ENCODE measurements around the gene TMEM106A. TPM values are rescaled to one million over a fixed set of nuclear protein-coding genes. Genes with fewer than 3 reads are reported as not detected.

The TMEM106A gene
- total and polyA plus RNA-seq, 2 of the 13 experiments (the other 11 are each of a cell fraction or from before 2014, with no cell fraction given) = 16.9 to 35.9 TPM

DNA sequence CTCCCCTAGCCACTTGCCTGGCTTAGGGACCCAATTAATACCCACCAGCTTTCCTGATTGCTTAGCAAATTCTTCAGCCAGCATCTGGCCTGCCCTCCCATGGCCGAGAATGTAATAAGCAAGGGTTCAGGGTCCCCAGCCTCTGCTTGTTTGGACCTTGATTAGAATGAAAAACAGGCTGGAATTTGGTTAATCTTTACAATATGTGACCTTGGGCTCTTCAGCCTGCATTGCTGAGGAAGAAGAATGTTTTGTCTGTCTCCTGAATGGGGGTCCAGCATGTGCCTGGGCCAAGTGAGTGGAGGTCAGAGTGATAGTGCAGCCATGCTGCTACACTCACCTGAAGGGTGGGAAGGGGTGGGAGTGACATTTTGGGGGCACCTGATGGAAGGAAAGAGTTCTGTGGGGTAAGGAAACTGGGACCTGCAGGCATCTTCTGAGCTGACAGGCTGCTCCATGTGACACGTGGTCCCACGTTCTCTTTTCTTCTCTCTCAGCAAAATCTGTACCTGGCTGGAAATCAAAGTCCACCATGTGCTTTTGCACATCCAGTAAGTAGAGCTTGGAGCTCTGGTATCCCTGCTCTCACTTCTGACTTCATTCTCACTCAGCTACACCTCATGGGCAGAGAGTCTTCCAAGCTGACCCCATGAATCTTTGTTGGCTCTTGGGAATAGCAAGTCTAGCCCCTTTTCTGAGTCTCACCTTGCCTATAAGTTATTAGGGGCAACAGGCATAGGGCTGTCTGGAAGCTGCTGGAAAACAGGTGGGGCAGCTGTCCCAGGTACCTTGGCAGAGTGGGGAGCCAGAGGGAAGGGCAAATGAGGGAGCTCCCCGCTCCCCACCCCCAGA is 5.3 kb downstream of the TMEM106A start (continued):
- TF ChIP-seq, protein P1, sequence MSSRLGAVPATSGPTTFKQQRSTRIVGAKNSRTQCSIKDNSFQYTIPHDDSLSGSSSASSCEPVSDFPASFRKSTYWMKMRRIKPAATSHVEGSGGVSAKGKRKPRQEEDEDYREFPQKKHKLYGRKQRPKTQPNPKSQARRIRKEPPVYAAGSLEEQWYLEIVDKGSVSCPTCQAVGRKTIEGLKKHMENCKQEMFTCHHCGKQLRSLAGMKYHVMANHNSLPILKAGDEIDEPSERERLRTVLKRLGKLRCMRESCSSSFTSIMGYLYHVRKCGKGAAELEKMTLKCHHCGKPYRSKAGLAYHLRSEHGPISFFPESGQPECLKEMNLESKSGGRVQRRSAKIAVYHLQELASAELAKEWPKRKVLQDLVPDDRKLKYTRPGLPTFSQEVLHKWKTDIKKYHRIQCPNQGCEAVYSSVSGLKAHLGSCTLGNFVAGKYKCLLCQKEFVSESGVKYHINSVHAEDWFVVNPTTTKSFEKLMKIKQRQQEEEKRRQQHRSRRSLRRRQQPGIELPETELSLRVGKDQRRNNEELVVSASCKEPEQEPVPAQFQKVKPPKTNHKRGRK (CRISPR knock-in tag; IDR thresholded peaks at IDR 0.05) = no peak
- TF ChIP-seq, protein P2, sequence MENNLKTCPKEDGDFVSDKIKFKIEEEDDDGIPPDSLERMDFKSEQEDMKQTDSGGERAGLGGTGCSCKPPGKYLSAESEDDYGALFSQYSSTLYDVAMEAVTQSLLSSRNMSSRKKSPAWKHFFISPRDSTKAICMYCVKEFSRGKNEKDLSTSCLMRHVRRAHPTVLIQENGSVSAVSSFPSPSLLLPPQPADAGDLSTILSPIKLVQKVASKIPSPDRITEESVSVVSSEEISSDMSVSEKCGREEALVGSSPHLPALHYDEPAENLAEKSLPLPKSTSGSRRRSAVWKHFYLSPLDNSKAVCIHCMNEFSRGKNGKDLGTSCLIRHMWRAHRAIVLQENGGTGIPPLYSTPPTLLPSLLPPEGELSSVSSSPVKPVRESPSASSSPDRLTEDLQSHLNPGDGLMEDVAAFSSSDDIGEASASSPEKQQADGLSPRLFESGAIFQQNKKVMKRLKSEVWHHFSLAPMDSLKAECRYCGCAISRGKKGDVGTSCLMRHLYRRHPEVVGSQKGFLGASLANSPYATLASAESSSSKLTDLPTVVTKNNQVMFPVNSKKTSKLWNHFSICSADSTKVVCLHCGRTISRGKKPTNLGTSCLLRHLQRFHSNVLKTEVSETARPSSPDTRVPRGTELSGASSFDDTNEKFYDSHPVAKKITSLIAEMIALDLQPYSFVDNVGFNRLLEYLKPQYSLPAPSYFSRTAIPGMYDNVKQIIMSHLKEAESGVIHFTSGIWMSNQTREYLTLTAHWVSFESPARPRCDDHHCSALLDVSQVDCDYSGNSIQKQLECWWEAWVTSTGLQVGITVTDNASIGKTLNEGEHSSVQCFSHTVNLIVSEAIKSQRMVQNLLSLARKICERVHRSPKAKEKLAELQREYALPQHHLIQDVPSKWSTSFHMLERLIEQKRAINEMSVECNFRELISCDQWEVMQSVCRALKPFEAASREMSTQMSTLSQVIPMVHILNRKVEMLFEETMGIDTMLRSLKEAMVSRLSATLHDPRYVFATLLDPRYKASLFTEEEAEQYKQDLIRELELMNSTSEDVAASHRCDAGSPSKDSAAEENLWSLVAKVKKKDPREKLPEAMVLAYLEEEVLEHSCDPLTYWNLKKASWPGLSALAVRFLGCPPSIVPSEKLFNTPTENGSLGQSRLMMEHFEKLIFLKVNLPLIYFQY (CRISPR knock-in tag; IDR thresholded peaks at IDR 0.05; ENCODE audit: borderline replicate concordance) = peak; percentile 91
- TF ChIP-seq ISL2 (CRISPR knock-in tag; IDR thresholded peaks at IDR 0.05) (0 out of 2 replicates have a peak, but pooled peaks have one; percentile 48), ZFY (CRISPR knock-in tag; IDR thresholded peaks at IDR 0.05) (peak; percentile 28; the same call in 1 of the 2 replicates), ZNF225 (CRISPR knock-in tag; IDR thresholded peaks at IDR 0.05) (no peak; the same call in 1 of the 2 replicates), SAP130 (CRISPR knock-in tag; IDR thresholded peaks at IDR 0.05; ENCODE audit: low read depth) (peak; percentile 92), ARNT (IDR thresholded peaks at IDR 0.05) (no peak), BCL6 (CRISPR knock-in tag; IDR thresholded peaks at IDR 0.05) (peak; percentile 63), RORA (CRISPR knock-in tag; IDR thresholded peaks at IDR 0.05) (no peak), ZNF17 (CRISPR knock-in tag; IDR thresholded peaks at IDR 0.05) (peak; percentile 66; the same call in 1 of the 2 replicates), ELF3 (CRISPR knock-in tag; IDR thresholded peaks at IDR 0.05) (peak; percentile 74), MAFF (IDR thresholded peaks at IDR 0.05; ENCODE audit: low read depth, low read length) (peak; percentile 81), ZNF441 (CRISPR knock-in tag; IDR thresholded peaks at IDR 0.05; ENCODE audit: borderline replicate concordance) (peak; percentile 87; the same call in 1 of the 2 replicates), KDM5A (IDR thresholded peaks at IDR 0.05; ENCODE audit: borderline replicate concordance, low read length) (no peak; the same call in 1 of the 2 replicates), ZNF816 (CRISPR knock-in tag; IDR thresholded peaks at IDR 0.05; ENCODE audit: borderline replicate concordance) (peak; percentile 92; the same call in 1 of the 2 replicates), ZNF839 (CRISPR knock-in tag; IDR thresholded peaks at IDR 0.05; ENCODE audit: borderline replicate concordance) (peak; percentile 59; the same call in 1 of the 2 replicates), SOX5 (CRISPR knock-in tag; IDR thresholded peaks at IDR 0.05; ENCODE audit: borderline replicate concordance) (peak; percentile 86), FOSL2 (CRISPR knock-in tag; IDR thresholded peaks at IDR 0.05) (peak; percentile 31), MTF1 (CRISPR knock-in tag; IDR thresholded peaks at IDR 0.05) (peak; percentile 75; the same call in 1 of the 2 replicates), BORCS8-MEF2B (CRISPR knock-in tag; IDR thresholded peaks at IDR 0.05) (peak; percentile 87), SP140L (CRISPR knock-in tag; IDR thresholded peaks at IDR 0.05; ENCODE audit: borderline replicate concordance) (peak; percentile 89; the same call in 1 of the 2 replicates)
- TF ChIP-seq, protein P3, sequence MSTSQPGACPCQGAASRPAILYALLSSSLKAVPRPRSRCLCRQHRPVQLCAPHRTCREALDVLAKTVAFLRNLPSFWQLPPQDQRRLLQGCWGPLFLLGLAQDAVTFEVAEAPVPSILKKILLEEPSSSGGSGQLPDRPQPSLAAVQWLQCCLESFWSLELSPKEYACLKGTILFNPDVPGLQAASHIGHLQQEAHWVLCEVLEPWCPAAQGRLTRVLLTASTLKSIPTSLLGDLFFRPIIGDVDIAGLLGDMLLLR (CRISPR knock-in tag; IDR thresholded peaks at IDR 0.05) = peak; percentile 73; the same call in 1 of the 2 replicates

All from HepG2 (cell line).